ENCODE results near the gene ZDHHC16.
A peak's percentile ranks its signal among the peaks of the same experiment; 100 is the strongest.
"Not testable (repeated sequence)": the region's sequence is repeated elsewhere in the genome, so short reads cannot be mapped to it uniquely, and the experiment has no call there.

The ZDHHC16 gene

DNA sequence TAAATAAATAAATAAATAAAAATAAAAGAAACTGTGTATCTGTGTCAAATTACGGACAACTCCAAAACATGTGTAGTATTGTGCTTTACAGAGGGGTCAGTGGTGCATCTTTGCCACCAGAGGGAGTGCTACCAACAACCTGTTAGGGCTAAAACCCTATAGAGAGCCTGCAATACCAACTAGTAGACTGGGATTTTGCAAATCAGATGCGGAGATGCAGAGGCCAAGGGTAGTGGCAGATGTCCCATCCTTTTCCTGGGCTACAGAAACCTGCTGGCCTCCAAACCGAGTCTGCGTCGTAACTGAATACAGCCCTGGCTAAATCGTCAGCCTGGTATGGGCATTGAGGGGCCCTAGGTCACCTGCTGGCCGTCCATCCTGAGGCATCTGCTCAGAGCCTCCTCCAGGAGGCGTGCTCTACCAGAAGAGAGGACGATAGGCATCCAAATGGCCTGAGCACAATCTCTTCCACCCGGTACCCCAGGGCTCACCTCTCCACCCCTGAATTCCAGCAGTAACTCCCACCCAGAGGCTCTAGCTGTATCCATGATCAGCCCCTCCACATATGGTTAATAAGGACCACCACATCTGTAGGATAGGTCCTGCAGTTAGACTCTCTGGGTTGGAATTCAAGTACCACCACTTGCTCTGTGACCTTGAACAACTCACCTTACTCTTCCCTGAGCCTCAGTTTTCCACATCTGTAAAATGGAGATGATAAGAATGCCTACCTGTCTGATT is 38.6 kb upstream of the ZDHHC16 start:
- peak; percentile 82 for DNase-seq (ENCODE audit: low read depth)
- TF ChIP-seq, protein P1, sequence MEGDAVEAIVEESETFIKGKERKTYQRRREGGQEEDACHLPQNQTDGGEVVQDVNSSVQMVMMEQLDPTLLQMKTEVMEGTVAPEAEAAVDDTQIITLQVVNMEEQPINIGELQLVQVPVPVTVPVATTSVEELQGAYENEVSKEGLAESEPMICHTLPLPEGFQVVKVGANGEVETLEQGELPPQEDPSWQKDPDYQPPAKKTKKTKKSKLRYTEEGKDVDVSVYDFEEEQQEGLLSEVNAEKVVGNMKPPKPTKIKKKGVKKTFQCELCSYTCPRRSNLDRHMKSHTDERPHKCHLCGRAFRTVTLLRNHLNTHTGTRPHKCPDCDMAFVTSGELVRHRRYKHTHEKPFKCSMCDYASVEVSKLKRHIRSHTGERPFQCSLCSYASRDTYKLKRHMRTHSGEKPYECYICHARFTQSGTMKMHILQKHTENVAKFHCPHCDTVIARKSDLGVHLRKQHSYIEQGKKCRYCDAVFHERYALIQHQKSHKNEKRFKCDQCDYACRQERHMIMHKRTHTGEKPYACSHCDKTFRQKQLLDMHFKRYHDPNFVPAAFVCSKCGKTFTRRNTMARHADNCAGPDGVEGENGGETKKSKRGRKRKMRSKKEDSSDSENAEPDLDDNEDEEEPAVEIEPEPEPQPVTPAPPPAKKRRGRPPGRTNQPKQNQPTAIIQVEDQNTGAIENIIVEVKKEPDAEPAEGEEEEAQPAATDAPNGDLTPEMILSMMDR (IDR thresholded peaks at IDR 0.05; ENCODE audit: insufficient read depth, low read depth, low read length, missing control alignments) = peak; percentile 67
- H3K4me3 ChIP-seq (ENCODE audit: low read depth, low read length) = peak overlapping the region; percentile 3; the same call in 1 of the 2 replicates

DNA sequence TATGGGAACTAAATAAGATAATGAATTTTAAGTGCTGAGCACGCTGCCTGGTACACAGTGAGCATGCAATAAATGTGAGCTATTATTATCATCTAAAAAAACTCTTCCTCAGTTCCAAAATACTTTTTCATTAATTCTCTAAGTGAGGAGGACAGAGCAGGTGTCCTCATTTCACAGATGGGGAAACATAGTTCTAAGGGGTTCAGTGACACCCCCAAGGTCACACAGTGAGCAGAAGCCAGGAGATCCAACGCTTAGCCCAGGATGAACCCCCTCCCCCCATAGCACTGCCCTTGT is 38.1 kb upstream of the ZDHHC16 start:
- no peak overlapping the region for H3K4me3 ChIP-seq (ENCODE audit: low read depth, low read length)
- TF ChIP-seq, protein P1 (IDR thresholded peaks at IDR 0.05; ENCODE audit: insufficient read depth, low read depth, low read length, missing control alignments) = no peak
- DNase-seq (ENCODE audit: low read depth) = no peak

DNA sequence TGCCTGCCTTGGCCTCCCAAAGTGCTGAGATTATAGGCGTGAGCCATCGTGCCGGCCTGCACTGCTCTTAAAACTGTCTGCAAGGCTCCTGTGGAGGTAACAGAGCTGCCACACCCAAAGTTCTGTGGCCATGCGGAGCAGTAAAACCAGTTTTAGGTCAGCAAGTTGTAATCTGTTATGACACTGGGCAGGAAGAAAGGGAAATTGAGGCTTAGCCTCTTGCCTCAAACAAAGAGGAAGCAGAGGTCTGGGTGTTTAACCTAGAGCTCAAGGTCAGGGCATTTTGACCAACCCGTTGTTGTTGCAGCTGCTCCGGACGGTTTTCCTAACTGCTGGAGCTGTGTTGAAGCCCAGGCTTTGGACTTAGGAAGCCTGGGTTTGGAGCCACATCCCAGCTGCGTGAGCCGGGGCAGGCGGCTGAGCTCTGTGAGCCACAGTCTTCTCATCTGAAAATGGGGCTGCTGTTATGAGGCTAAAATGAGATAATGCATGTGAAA is 37.4 kb upstream of the ZDHHC16 start:
- no peak for DNase-seq (ENCODE audit: low read depth)
- TF ChIP-seq, protein P1 (IDR thresholded peaks at IDR 0.05; ENCODE audit: insufficient read depth, low read depth, low read length, missing control alignments) = no peak

DNA sequence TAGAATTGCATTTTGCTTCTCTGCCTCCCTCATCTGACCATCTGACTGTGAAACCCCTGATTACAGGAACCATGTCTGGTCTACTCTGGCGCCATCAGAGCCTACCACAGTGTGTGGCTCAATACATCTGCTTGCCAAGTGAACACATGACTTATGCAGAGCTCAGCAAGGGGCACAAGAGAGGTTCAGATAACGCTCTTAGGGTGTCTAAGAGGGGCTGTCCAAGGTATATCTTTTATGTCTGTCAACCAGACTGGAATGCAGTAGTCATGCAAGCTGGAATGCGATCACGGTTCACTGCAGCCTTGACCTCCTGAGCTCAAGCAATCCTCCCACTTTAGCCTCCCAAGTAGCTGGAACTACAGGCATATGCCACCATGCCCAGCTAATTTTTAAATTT is 34.6 kb upstream of the ZDHHC16 start:
- no peak for DNase-seq (ENCODE audit: low read depth)
- H3K4me3 ChIP-seq (ENCODE audit: low read depth, low read length) = no peak overlapping the region
- TF ChIP-seq, protein P1 (IDR thresholded peaks at IDR 0.05; ENCODE audit: insufficient read depth, low read depth, low read length, missing control alignments) = no peak

More for the DNA sequence above, 37.4 kb upstream of the ZDHHC16 start:
- no peak overlapping the region for H3K4me3 ChIP-seq (ENCODE audit: low read depth, low read length)

DNA sequence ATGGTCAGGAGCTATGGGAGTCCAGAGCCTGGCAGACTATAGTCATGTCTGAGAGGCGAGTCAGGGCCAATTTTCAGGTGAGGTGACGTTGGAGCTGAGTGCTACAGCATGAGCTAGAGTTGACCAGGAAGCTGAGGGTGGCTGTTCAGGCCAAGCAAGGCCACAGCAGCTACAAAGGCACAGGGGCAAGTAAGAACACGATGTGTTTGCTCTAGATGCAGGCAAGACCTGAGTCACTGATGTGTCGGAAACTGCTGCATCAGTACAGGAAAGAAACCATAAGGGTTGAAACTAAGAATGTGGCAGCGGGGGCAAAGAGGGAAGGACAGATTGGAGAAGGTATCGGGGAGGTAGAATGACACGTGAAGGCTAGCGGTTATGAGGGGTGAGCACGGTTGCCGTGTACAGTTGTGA is 33.1 kb upstream of the ZDHHC16 start:
- DNase-seq (ENCODE audit: low read depth) = peak; percentile 33

DNA sequence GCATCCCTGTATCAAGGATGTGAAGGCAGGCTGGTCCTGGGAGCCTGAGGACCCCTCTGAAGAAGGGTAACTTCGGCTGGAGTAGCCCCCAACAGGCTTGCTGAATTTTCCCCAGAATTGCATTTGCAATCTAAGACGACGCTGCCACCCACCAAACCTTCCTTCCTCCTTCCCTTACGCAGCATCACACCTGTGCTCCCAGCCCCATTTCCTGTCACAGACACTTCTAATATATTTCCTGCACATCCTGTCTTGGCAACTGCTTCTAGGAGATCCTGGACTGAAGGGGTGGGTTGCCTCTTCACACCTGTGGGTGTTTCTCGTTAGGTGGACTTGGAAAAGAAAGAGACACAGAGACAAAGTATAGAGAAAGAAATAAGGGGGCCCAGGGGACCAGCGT is 29.4 kb upstream of the ZDHHC16 start:
- TF ChIP-seq, protein P1 (IDR thresholded peaks at IDR 0.05; ENCODE audit: insufficient read depth, low read depth, low read length, missing control alignments) = no peak
- no peak for DNase-seq (ENCODE audit: low read depth)
- no peak overlapping the region for H3K4me3 ChIP-seq (ENCODE audit: low read depth, low read length)

More for the DNA sequence above, 33.1 kb upstream of the ZDHHC16 start:
- TF ChIP-seq, protein P1 (IDR thresholded peaks at IDR 0.05; ENCODE audit: insufficient read depth, low read depth, low read length, missing control alignments) = no peak
- no peak overlapping the region for H3K4me3 ChIP-seq (ENCODE audit: low read depth, low read length)

DNA sequence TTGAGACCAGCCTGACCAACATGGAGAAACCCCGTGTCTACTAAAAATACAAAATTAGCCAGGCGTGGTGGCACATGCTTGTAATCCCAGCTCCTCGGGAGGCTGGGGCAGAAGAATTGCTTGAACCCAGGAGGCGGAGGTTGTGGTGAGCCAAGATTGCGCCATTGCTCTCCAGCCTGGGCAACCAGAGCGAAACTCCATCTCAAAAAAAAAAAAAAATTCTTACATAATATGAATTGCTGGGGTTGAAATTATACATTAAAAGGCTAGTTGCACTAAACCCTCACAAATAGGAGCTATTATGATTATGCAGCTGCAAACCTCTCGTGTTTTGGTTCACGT is 22.2 kb upstream of the ZDHHC16 start:
- not testable (repeated sequence) for DNase-seq (ENCODE audit: low read depth)

More for the DNA sequence above, 22.2 kb upstream of the ZDHHC16 start:
- H3K4me3 ChIP-seq (ENCODE audit: low read depth, low read length) = not testable (repeated sequence)
